Ishikawa (cell line): Measurements from ENCODE around the gene SPRY2.
A peak's percentile ranks its signal among the peaks of the same experiment; 100 is the strongest.

Source experiments
- CEBPB ChIP-seq: IDR thresholded peaks from 2 replicates; pipeline ENCODE4 v1.6.1; 2012
- CREB1 ChIP-seq: IDR thresholded peaks from 2 replicates; pipeline ENCODE4 v1.6.1; 2012; ENCODE audit warnings: low read depth
- EGR1 ChIP-seq: IDR thresholded peaks from 2 replicates; pipeline ENCODE4 v1.6.1; 2012
- EP300 ChIP-seq: IDR thresholded peaks from 2 replicates; pipeline ENCODE4 v1.6.1; 2012; ENCODE audit warnings: borderline replicate concordance
- FOXM1 ChIP-seq: IDR thresholded peaks from 2 replicates; pipeline ENCODE4 v1.6.1; 2012; ENCODE audit warnings: low read depth, borderline replicate concordance
- MAX ChIP-seq: IDR thresholded peaks from 2 replicates; pipeline ENCODE4 v1.6.1; 2012
- NFIC ChIP-seq: IDR thresholded peaks from 2 replicates; pipeline ENCODE4 v1.6.1; 2012
- RAD21 ChIP-seq: IDR thresholded peaks from 2 replicates; pipeline ENCODE4 v1.6.1; 2012; ENCODE audit warnings: low read depth
- REST ChIP-seq: IDR thresholded peaks from 2 replicates; pipeline ENCODE4 v1.6.1; 2012; ENCODE audit warnings: low read depth, mild to moderate bottlenecking
- TAF1 ChIP-seq: IDR thresholded peaks from 2 replicates; pipeline ENCODE4 v1.6.1; 2012; ENCODE audit warnings: low read depth, mild to moderate bottlenecking
- TCF12 ChIP-seq: IDR thresholded peaks from 2 replicates; pipeline ENCODE4 v1.6.1; 2012; ENCODE audit warnings: low read depth
- TEAD4 ChIP-seq: IDR thresholded peaks from 2 replicates; pipeline ENCODE4 v1.6.1; 2012
- USF1 ChIP-seq: IDR thresholded peaks from 2 replicates; pipeline ENCODE4 v1.6.1; 2012
- YY1 ChIP-seq: IDR thresholded peaks from 2 replicates; pipeline ENCODE4 v1.6.1; 2012; ENCODE audit warnings: low read depth
- ZBTB7A ChIP-seq: IDR thresholded peaks from 2 replicates; pipeline ENCODE4 v1.6.1; 2012; ENCODE audit warnings: low read depth

SPRY2 gene

GRCh38 chr13:80359778-80360452, 19.0 kb upstream of the SPRY2 start:
- TF ChIP-seq NFIC (peak; percentile 94), TCF12 (peak; percentile 99), MAX (peak; percentile 50; the same call in 1 of the 2 replicates), FOXM1 (peak; percentile 94), YY1 (no peak), CEBPB (peak; percentile 99), TEAD4 (peak; percentile 93), EP300 (peak; percentile 97), CREB1 (no peak), TAF1 (no peak), USF1 (0 out of 2 replicates have a peak, but pooled peaks have one; percentile 4)

- TF ChIP-seq ZBTB7A (no peak), EGR1 (0 out of 2 replicates have a peak, but pooled peaks have one; percentile 4)
These were observed 18.5 kb upstream of the SPRY2 start for GRCh38 chr13:80359414-80359777.

GRCh38 chr13:80355496-80356094, 14.7 kb upstream of the SPRY2 start:
- peak; percentile 19; the same call in 1 of the 2 replicates for TF ChIP-seq RAD21

GRCh38 chr13:80348750-80349149, 7.8 kb upstream of the SPRY2 start:
- TF ChIP-seq ZBTB7A (no peak), MAX (no peak), TAF1 (no peak), TCF12 (no peak), USF1 (no peak), CEBPB (no peak), REST (no peak), FOXM1 (no peak), EGR1 (no peak), EP300 (no peak)

GRCh38 chr13:80348314-80348713, 7.4 kb upstream of the SPRY2 start:
- TF ChIP-seq EGR1 (no peak), YY1 (no peak), NFIC (no peak), REST (no peak), TCF12 (no peak), USF1 (no peak), MAX (no peak), RAD21 (no peak), TEAD4 (no peak)
